ENCODE measurements around the gene STX19.

The STX19 gene

DNA sequence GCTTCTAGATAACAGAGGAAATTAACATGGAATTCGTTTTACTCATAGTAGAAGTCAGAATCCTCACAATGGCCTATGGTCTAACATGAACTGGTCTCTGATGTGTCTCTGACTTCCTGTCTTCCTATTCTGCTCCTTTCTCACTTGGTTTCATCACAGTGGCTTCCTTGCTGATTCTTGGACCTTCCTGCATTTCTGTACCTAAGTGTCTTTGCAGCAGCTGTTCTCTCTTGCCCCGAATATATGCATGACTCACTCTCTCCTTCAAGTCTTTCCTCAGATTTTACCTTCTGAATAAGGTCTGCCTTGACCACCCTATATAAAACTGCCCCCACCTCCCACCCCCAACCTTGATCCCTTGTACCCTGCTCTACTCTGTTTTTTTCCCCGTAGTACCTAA lies 34.3 kb downstream of the STX19 start:
- H3K4me3 ChIP-seq (replicated peaks in 1 of 2; ENCODE audit: low read depth in 2 of 2, low read length in 2 of 2), result no peak overlapping the region
- TF ChIP-seq, protein P1, sequence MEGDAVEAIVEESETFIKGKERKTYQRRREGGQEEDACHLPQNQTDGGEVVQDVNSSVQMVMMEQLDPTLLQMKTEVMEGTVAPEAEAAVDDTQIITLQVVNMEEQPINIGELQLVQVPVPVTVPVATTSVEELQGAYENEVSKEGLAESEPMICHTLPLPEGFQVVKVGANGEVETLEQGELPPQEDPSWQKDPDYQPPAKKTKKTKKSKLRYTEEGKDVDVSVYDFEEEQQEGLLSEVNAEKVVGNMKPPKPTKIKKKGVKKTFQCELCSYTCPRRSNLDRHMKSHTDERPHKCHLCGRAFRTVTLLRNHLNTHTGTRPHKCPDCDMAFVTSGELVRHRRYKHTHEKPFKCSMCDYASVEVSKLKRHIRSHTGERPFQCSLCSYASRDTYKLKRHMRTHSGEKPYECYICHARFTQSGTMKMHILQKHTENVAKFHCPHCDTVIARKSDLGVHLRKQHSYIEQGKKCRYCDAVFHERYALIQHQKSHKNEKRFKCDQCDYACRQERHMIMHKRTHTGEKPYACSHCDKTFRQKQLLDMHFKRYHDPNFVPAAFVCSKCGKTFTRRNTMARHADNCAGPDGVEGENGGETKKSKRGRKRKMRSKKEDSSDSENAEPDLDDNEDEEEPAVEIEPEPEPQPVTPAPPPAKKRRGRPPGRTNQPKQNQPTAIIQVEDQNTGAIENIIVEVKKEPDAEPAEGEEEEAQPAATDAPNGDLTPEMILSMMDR (IDR thresholded peaks at IDR 0.05; ENCODE audit: low read depth, low read length), result no peak
- peak; percentile 13 to 51 for DNase-seq (ENCODE audit: low read depth in 2 of 2)

DNA sequence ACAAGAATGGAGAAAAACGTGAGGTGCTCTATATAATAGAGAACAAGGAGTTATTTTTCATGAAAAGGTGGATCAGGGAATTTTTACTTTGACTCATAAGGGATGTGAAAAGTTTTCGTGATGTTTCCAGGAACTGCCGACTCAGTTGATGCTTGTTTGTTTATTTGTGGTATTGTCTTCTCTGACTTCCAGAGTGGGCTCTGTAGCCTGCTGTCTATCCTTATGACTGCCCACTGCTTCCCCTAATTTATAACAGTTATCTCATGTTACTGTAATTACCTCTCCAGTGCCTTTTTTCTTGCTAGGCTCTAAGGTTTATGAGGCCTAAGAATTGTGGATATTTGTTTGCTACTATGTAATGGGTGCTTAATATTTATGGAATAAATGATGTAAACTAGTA lies 36.2 kb downstream of the STX19 start:
- TF ChIP-seq, protein P1 (IDR thresholded peaks at IDR 0.05; ENCODE audit: low read depth, low read length), result no peak
- no peak overlapping the region for H3K4me3 ChIP-seq (replicated peaks in 1 of 2; ENCODE audit: low read depth in 2 of 2, low read length in 2 of 2)

DNA sequence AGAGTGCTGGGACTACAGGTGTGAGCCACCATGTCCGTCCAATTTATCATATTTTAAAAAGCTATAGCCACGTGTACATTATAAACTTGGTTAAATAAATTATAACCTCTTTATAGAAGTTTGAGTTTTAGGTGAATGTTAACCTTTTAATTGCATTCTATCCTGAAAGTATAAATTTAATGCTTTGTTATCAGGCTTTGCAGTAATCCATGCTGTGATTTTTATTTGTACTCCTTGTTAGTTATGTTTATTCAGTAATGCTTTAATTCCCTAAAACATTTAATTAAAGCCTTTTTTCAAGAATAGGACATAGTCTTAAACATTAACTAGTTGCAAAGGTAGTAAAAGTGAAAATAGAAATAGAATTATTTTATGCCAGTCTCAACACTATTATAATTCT lies 36.8 kb downstream of the STX19 start:
- no peak for DNase-seq (ENCODE audit: low read depth in 2 of 2)
- H3K4me3 ChIP-seq (replicated peaks in 1 of 2; ENCODE audit: low read depth in 2 of 2, low read length in 2 of 2), result no peak overlapping the region
- TF ChIP-seq, protein P1 (IDR thresholded peaks at IDR 0.05; ENCODE audit: low read depth, low read length), result no peak

More for the DNA sequence above, 36.2 kb downstream of the STX19 start:
- DNase-seq (ENCODE audit: low read depth in 2 of 2), result peak in 1 of 2 donors; percentile 19

DNA sequence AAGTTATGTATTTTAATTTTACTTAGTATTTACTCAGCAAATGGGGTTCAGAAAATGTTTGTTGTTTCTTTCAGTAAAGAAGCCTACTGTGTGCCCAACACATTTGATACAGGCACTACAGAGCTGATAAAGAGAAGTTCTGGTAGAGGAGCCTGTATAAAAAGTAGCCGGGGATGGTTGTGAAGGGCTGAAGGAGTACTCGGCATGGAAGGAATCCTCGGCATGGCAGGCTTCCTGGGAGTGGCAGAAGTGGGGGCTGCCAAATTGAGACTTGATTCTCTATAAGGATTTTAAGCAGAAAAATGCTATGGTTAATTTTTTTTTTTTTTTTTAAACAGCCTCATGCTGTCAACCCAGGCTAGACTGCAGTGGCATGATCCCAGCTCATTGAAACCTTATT lies 39.2 kb downstream of the STX19 start:
- no peak overlapping the region for H3K4me3 ChIP-seq (replicated peaks in 1 of 2; ENCODE audit: low read depth in 2 of 2, low read length in 2 of 2)
- DNase-seq (ENCODE audit: low read depth in 2 of 2), result no peak
- TF ChIP-seq, protein P1 (IDR thresholded peaks at IDR 0.05; ENCODE audit: low read depth, low read length), result no peak

DNA sequence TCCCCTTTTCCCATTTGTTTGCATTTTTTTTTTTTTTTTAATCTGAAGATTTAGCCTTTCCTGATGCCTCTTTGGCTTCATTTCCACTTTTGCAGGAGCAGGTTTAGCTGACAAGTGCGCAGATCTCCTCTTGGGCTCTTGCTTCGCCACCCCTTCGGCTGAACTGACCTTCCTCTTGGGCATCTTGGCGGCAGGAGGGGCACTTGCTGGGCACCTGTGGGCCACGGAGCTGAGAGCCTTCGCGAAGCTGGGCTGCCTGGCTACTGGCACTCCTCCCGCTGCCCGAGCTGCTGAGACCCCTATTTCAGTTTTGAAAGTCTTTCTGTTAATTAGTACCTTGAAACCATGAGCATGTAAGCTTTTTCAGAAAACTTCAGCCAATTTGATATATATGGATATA lies 39.6 kb downstream of the STX19 start:
- no peak for DNase-seq (ENCODE audit: low read depth in 2 of 2)
- no peak overlapping the region for H3K4me3 ChIP-seq (replicated peaks in 1 of 2; ENCODE audit: low read depth in 2 of 2, low read length in 2 of 2)
- TF ChIP-seq, protein P1 (IDR thresholded peaks at IDR 0.05; ENCODE audit: low read depth, low read length), result no peak

DNA sequence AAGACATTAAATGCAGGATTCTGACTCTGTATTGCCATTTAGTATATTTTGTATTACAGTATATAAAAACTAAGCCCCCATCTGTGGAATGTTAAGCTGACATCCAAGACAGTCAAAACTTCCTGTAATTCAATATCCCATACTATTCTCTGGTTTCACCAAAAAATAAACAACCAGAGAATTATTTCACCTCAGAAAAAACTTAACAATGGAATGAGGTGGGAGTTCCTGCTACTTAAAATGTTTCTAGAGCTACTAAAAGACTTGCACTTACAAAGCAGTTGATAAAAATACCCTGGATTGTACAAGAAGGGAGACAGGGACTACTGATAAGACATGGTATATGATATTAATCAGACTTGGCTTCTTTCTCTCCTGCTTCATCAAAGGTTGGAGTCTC lies 40.1 kb downstream of the STX19 start:
- peak; percentile 18 to 26 for DNase-seq (ENCODE audit: low read depth in 2 of 2)
- no peak overlapping the region for H3K4me3 ChIP-seq (replicated peaks in 1 of 2; ENCODE audit: low read depth in 2 of 2, low read length in 2 of 2)
- TF ChIP-seq, protein P1 (IDR thresholded peaks at IDR 0.05; ENCODE audit: low read depth, low read length), result no peak

DNA sequence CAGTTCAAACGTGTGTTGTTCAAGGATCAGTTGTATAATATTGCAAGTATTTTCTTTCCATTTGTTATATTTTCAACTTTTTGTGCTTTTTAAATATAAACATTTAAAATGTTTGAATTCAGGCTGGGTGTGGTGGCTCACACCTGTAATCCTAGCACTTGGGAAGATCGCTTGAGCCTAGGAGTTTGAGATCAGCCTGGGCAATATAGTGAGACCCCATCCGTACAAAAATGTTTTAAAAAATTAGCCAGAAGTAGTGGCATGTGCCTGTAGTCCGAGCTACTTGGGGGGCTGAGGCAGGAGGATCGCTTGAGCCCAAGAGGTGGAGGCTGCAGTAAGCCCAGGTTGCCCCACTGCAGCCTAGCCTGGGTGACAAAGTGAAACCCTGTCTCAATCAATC lies 43.8 kb downstream of the STX19 start:
- no peak for DNase-seq (ENCODE audit: low read depth in 2 of 2)
- no peak overlapping the region for H3K4me3 ChIP-seq (replicated peaks in 1 of 2; ENCODE audit: low read depth in 2 of 2, low read length in 2 of 2)
- TF ChIP-seq, protein P1 (IDR thresholded peaks at IDR 0.05; ENCODE audit: low read depth, low read length), result no peak
